IPS-15b (cell line): Measurements from ENCODE around the gene GNPAT.

Experiments used
- H3K27me3 ChIP-seq: one replicate; pipeline ENCODE4 v1.6.1; 2013; ENCODE audit warnings: low read length; ENCODE audit not compliant: control insufficient read depth, insufficient read depth
- H3K36me3 ChIP-seq: one replicate; pipeline ENCODE4 v1.6.1; 2013; ENCODE audit warnings: low read length; ENCODE audit not compliant: control insufficient read depth, insufficient read depth
- H3K4me1 ChIP-seq: one replicate; pipeline ENCODE4 v1.6.1; 2013; ENCODE audit warnings: mild to moderate bottlenecking, low read length; ENCODE audit not compliant: control insufficient read depth, insufficient read depth
- H3K4me3 ChIP-seq: one replicate; pipeline ENCODE4 v1.5.1; 2013; ENCODE audit warnings: low read depth, low read length
- H3K9ac ChIP-seq: one replicate; pipeline ENCODE4 v1.6.1; 2013; ENCODE audit warnings: low read depth, mild to moderate bottlenecking, low read length
- H3K9me3 ChIP-seq: one replicate; pipeline ENCODE4 v1.6.1; 2013; ENCODE audit warnings: mild to moderate bottlenecking, low read length; ENCODE audit not compliant: control insufficient read depth, insufficient read depth

GNPAT gene

DNA sequence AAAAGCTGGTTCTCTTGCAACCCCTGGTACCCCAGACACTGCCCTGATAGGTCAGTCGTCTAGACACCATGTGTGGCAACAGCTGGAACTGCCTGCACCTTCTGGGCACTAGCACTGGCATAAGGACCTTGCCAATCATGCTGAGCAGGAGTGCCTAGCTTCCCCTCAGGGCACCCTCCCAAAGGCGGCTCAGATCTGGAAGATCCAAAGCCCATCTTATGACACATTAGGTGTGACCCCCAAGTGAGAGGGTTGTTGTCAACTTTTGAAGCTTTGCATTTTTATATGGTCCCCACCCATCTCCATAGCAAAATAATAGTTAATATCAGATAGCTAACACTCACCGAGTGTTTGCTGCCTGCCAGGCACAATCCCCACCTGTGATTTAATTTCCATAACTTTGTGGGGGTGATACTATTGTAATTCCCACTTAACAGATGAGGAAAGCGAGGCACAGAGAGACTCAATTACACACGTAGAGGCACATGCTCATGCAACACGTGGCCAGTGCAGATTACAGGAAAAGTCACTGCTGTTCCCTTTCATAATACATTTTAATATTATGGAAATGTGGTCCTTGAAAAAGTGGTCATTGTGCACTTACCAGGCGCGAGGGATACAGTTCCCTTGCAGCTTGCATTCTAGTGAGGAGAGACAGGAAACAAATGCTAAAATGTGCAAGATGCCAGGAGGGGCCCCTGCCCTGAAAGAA lies 70.9 kb downstream of the GNPAT start:
- H3K9ac ChIP-seq: no peak overlapping the region
- H3K4me1 ChIP-seq: no peaks in the 10 kb centered on the region
- no peaks in the 10 kb centered on the region for H3K36me3 ChIP-seq
- H3K4me3 ChIP-seq: no peak overlapping the region
- no peaks in the 10 kb centered on the region for H3K9me3 ChIP-seq
- H3K27me3 ChIP-seq: no peaks in the 10 kb centered on the region

DNA sequence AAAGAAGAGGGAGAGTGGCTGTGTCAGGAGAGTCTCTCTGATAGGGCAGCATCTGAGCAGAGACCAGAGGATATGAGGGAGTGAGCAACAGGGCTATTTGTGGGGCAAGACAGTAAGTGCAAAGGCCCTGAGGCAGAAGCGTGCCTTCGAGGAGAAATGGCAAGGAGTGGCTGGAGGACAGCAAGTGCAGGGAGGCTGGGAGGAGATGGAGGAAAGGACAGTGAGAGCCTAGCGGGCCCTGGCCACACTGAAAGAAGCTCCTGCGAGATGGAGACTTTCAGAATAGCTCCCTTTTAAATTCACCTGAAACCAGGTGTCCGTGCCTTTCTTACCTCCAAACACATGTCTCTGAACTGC lies 71.4 kb downstream of the GNPAT start:
- no peak overlapping the region for H3K4me3 ChIP-seq
- no peaks in the 10 kb centered on the region for H3K9me3 ChIP-seq
- H3K4me1 ChIP-seq: no peaks in the 10 kb centered on the region
- no peak overlapping the region for H3K9ac ChIP-seq
- H3K27me3 ChIP-seq: no peaks in the 10 kb centered on the region
- no peaks in the 10 kb centered on the region for H3K36me3 ChIP-seq

DNA sequence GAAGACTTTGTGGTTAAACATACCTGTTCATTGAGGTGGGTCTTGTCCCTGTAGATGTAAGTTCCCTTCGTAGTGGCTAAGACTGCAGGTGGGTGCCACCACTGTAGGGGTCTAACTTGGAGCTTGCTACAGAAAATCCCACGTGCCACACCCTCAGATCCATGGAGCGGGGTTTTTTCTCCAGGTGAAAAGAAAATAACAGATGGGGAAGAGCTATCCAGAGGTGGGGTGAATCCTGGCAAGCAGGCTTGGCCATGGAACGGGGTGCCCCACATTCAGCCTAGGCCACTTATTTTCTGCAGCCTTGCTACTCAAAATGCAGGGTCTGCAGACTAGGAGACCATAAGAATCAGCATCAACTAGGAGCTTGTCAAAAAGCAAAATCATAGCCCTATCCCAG lies 72.6 kb downstream of the GNPAT start:
- Histone ChIP-seq H3K9me3 (no peaks in the 10 kb centered on the region), H3K36me3 (no peaks in the 10 kb centered on the region), H3K4me1 (no peaks in the 10 kb centered on the region), H3K4me3 (no peak overlapping the region), H3K9ac (no peak overlapping the region), H3K27me3 (no peaks in the 10 kb centered on the region)

DNA sequence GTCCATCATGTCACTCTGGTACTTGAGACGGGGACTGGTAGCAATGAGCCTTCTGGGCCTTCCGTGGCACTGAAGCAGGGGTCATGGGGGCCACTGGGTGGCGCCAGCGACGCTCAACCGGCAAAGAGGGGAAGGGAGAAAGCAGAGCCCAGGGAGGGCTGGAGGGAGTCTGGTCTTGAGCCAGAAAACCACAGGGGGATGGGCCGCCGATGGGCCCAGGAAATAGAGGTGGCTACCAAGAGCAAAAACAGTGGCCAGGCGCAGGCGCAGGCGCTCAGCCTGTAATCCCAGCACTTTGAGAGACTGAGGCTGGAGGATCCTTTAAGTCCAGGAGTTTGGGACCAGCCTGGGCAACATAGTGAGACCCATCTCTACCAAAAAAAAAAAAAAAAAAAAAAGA lies 74.9 kb downstream of the GNPAT start:
- Histone ChIP-seq H3K9me3 (no peaks in the 10 kb centered on the region), H3K27me3 (no peaks in the 10 kb centered on the region), H3K36me3 (no peaks in the 10 kb centered on the region), H3K4me1 (no peaks in the 10 kb centered on the region), H3K9ac (no peak overlapping the region), H3K4me3 (no peak overlapping the region)

DNA sequence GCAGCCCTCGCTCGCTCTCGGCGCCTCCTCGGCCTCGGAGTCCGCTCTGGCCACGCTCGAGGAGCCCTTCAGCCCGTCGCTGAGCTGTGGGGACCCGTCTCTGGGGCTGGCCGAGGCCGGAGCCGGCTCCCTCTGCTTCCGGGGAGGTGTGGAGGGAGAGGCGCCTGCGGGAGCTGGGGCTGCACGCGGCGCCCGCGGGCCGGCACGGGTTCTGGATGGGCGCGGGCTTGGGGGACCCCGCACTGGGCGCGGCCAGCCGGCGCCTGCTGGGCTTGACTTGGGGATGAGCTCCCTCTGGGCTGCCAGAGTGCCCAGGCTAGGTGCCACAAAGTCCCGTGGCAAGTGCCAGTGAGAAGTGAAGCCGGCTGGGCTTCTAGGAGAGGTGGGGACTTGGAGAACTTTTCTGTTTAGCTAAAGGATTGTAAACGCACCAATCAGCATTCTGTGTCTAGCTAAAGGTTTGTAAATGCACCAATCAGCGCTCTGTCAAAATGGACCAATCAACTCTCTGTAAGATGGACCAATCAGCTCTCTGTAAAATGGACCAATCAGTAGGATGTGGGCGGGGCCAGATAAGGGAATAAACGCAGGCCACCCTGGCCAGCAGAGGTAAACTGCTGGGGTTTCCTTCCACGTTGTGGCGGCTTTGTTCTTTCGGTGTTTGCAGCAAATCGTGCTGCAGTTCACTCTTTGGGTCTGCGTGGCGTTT lies 76.4 kb downstream of the GNPAT start:
- H3K27me3 ChIP-seq: no peaks in the 10 kb centered on the region

DNA sequence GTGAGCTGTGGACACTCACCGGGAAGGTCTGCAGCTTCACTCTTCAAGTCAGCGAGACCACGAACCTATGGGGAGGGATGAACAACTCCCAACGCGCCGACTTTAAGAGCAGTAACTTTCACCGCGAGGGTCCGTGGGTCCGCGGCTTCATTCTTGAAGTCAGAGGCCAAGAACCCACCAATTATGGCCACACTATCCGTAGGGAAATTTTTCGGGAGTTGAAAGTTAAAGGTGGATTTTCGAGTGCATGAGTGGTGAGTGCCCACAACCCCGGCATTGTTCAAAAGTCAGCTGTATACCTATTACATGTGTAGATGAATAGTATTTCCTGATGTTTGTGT lies 77.0 kb downstream of the GNPAT start:
- Histone ChIP-seq H3K36me3 (no peaks in the 10 kb centered on the region), H3K9me3 (no peaks in the 10 kb centered on the region)

More for the DNA sequence above, 76.4 kb downstream of the GNPAT start:
- no peak overlapping the region for H3K4me3 ChIP-seq
- H3K9ac ChIP-seq: no peak overlapping the region
- H3K36me3 ChIP-seq: no peaks in the 10 kb centered on the region
- H3K9me3 ChIP-seq: no peaks in the 10 kb centered on the region
- H3K4me1 ChIP-seq: no peaks in the 10 kb centered on the region

DNA sequence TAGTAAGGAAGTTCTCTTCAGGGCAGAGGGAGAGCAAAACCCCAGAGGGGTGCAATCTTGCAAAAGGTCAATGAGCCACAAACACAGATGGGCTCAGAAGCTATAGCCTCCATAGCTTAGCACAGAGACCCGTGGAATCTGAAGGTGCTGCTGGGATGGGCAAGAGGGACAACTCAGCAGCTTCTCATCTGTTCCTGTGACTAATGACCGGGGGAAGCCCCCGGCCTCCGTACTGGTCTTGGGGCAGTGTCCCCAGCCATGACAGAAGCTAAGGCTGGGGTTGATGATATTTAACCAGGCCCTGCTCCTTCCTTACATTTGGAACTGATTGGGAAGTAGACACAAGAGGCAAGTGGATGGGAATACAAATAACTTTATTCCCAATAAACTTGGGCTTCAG lies 77.6 kb downstream of the GNPAT start:
- Histone ChIP-seq H3K36me3 (no peaks in the 10 kb centered on the region), H3K9me3 (no peaks in the 10 kb centered on the region), H3K4me1 (no peaks in the 10 kb centered on the region), H3K4me3 (no peak overlapping the region), H3K9ac (no peak overlapping the region), H3K27me3 (no peaks in the 10 kb centered on the region)

More for the DNA sequence above, 77.0 kb downstream of the GNPAT start:
- H3K4me3 ChIP-seq: no peak overlapping the region
- H3K4me1 ChIP-seq: no peaks in the 10 kb centered on the region
- H3K27me3 ChIP-seq: no peaks in the 10 kb centered on the region
- no peak overlapping the region for H3K9ac ChIP-seq

DNA sequence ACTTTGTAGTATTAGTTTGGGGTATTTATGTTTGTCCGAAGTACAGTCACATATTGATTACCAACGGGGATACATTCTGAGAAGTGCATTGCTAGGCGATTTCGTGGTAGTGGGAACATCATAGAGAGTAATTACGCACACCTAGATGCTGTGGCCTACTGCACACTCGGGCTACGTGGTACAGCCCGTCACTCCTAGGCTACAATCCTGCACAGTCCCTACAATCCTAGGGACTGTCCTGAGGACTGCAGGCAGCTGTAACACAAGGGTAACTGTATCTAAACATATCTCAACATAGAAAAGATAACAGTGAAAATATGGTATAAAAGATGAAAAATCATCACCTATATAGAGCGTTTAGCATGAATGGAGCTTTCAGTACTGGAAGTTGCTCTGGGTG lies 78.1 kb downstream of the GNPAT start:
- H3K4me3 ChIP-seq: no peak overlapping the region
- no peaks in the 10 kb centered on the region for H3K4me1 ChIP-seq
- H3K27me3 ChIP-seq: no peaks in the 10 kb centered on the region
- H3K9me3 ChIP-seq: no peaks in the 10 kb centered on the region
- no peak overlapping the region for H3K9ac ChIP-seq
- no peaks in the 10 kb centered on the region for H3K36me3 ChIP-seq

DNA sequence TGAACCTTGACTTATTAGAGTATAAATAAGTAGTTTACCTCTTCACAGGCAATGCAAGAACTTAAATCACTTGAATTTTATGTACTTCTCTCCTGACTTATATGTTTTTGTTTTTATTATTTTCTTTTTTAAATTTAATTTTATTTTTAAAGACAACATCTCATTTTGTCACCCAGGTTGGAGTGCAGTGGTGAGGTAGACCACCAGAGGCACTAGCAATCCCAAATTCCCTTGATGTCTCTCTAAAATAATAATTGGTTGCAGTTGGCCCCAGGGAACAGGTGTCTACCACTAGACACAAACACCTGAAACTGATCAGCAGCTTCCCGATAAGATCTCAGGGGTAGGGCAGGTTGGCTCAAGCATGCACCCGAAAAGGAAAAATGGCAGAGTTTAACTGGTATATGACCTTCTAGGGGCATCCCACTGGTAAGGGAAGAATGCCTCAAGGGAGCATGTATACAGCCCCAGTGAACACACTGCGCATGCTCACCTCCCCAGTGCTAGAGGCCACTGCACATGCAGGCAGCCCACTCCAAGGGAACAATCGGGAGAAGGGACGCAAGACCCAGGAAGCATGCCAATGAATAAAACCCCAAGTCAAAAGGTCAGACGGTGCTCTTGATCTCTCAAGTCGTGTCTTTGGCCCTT lies 82.0 kb downstream of the GNPAT start:
- Histone ChIP-seq H3K4me1 (no peaks in the 10 kb centered on the region), H3K9ac (no peak overlapping the region), H3K9me3 (no peaks in the 10 kb centered on the region), H3K27me3 (no peaks in the 10 kb centered on the region), H3K36me3 (no peaks in the 10 kb centered on the region), H3K4me3 (no peak overlapping the region)

DNA sequence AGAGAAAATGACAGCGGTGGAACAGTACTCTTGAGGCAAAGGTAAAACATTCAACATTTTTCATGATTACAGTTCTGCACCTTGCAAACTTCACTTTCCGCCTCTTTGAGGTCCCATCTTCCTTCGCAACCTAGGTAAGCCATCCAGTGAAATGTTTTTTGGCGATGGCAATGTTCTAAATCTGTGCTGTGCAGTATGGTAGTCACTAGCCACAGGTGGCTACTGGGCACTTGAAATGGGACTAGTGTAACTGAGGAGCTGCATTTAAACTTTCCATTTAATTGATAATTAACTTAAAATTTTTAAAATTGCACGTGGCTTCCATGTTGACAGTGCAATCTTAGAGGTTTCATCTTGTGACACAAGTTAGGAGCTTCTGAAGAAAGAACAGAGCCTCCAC lies 83.6 kb downstream of the GNPAT start:
- no peaks in the 10 kb centered on the region for H3K4me1 ChIP-seq
- H3K4me3 ChIP-seq: no peak overlapping the region
- no peak overlapping the region for H3K9ac ChIP-seq
- H3K36me3 ChIP-seq: no peaks in the 10 kb centered on the region
- H3K9me3 ChIP-seq: no peaks in the 10 kb centered on the region
- no peaks in the 10 kb centered on the region for H3K27me3 ChIP-seq

DNA sequence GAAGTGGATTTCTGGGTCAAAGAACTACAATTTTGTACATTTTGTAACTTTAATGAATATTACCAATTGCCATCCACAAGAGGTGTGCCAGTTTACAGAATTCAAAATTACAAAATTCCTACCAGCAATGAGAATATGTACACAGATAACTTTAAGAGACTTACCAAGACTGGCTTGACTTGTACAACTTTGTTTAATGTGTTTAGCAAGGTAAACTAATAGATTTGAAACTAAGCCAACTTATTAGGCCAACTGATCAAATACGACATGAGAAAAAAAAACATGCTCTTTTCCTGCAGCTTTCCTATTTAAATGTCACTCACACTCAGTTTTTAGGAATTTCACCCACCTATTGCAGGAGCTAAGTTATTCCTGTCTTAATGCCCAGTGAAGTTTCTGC lies 85.2 kb downstream of the GNPAT start:
- Histone ChIP-seq H3K36me3 (no peaks in the 10 kb centered on the region), H3K4me3 (no peak overlapping the region), H3K9me3 (no peaks in the 10 kb centered on the region)

More for the DNA sequence above, 85.2 kb downstream of the GNPAT start:
- Histone ChIP-seq H3K9ac (no peak overlapping the region), H3K4me1 (no peaks in the 10 kb centered on the region), H3K27me3 (no peaks in the 10 kb centered on the region)
